ENCODE data around the gene CPN1.
"Not testable (repeated sequence)": the region's sequence is repeated elsewhere in the genome, so short reads cannot be mapped to it uniquely, and the experiment has no call there.

Gene CPN1

DNA sequence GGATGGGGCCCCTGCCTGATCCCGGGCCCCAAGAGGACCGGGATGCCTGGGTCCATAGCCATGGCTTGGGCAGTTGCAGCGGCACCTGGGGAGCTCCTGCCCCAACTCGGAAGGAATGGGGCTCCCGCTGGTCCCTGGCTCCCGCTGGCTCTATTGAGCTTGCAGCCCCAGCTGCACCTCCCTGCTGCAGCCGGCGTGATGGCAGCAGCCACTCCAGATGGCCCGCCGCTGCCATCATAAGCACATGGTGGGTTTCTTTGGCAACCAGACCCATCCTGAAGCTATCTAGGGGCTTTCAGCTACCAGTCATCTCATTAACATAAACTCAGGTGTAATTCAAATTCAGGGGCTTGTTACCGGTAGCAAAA is 60.8 kb downstream of the CPN1 start:
- no peak for DNase-seq

DNA sequence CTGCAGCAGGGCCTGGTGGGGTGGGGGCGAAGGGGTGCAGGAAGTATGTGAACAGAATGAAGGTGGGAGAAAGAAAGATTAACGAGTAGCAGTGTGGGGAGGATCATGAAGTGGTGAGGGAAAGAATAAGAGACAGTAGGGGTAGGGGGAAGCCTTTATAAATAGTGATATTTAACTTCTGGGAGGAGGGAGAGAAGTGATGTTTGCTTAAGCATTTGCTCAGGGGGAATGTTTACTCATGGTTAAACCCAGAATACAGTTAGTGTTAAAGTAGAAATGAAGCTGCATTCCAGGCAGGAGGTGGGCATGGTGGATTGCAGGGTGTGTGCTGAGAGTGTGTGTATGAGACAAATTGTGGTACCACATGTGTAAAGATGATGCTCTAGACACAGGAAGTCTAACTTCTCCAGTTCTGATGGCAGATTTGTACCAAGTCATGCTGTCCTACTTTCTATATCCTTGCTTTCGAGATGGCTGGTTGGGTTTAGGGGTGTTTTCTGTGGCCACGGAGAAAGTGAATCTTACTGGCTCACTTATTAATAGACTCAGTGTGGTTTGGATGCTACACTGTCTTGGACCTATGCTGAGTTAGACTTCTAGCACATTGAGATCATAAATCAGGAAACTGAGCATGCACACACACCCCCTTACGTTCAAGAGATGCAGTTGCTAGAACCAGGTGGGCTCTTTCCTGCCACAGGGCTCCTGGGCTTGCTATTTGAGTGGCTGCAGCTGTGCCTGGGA is 61.4 kb downstream of the CPN1 start:
- no peak for DNase-seq

DNA sequence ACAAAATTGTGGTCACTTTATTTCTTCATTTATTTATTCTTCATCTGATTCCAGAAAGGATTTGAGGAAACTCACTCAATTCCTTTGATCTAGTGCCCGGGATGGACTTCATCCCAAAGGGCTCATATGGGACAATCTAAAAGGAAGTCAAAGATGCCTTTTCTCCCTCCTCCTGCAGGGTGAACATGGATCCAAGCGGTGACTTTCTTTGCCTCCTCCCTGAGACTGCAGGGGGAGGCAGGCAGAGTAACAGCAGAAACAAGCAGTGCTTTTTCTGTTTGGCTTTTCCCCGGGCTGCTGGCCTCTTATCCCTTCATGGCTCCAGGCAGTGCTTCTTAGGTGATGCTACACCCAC is 61.9 kb downstream of the CPN1 start:
- no peak for DNase-seq

DNA sequence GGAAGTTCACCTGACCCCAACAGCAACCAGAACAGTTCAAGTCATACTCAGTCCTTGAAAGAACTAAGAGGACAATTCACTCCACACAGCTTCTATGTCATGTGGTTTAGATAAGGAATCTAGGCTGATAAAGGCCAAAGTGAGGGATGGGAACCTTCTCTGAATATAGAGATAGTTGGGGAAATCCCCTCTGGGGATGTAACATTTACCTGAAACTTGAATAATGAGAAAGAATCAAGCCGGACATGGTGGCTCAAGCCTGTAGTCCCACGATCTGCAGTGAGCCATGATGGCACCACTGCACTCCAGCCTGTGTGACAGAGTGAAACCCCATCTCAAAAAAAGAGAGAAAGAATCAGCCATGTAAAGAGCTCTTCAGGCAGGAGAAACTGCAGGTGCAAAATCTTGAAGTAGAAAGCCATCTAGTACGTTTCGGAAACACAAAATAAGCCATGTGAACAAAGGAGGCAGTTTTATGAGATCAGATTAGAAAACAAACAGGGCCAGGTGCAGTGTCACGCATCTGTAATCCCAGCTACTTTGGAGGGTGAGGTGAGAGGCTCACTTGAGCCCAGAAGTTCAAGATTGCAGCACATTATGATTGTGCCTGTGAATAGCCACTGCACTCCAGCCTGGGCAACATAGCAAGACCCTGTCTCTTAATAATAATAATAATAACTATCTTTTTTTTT is 67.5 kb downstream of the CPN1 start:
- no peak for DNase-seq

DNA sequence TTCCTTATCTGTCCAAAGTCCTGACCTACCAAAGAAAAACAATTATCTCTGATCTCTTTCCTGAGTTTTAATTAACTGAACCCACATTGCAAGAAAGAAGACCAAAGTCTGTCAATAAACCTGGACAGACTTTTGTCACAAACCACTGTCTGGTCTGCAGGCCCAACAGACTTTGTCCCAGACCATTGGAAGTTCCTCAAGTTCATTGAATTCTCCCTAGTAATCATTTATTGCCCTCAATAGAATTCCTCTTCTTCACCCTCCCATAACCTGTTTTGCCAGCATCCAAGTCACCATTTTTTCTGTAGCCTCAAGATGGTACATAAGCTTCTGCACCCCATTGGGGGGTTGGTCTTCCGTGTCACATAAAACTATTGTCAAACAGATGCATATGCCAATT is 68.0 kb downstream of the CPN1 start:
- DNase-seq: no peak

DNA sequence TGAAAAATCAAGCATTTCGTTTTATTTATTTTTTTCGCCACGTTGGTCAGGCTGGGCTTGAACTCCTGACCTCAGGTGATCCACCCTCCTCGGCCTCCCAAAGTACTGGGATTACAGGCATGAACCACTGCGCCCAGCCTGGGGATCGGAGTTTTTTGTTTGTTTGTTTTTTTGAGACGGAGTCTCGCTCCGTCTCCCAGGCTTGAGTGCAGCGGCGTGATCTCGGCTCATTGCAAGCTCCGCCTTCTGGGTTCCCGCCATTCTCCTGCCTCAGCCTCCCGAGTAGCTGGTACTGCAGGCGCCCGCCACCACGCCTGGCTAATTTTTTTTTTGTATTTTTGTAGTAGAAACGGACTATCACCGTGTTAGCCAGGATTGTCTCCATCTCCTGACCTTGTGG is 69.8 kb downstream of the CPN1 start:
- not testable (repeated sequence) for DNase-seq

DNA sequence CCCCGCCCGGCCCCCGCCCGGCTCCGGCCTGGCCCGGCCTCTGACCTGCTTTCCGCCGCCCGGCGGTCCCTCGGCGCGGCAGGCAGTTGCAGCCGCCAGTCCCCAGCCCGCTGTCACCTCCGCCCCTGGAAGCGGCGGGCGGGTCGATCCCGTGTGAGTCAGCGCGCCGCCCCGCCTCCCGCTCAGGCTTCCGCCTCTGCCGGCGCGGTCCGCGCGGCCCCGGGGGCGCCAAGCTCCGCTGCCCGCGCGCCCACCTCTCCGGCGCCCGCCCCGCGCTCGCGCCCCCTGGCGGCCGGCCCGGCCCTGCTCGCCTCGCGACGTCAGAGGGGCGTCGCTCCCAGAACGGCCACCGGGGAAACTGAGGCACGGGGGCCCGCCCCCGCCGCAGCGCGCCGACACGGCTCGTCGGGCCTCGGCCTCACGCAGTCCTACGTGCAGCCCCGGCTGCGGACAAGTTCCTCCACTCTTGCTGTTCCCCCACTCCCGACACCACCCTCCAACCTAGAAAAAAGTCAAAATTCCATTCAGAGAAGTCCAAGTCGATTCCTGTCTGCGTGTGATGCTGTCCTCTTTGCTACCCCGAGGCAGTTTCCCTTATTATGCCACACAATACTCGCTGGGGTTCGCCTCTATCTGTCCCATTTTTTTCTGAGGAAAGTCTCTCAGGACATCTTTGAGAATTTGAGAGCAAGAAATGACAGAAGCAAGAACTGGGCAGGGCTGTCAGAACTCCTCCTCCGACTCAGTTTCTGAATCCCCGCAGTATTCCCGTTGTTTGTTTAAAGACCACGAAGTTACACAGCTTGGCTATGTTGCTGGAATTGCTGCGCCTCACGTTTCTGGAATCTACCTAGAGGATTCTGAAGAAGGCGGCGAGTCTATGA is 71.6 kb downstream of the CPN1 start, which contains the start of gene DNMBP:
Gene DNMBP (minus strand): TSS at position 155 of the 884 bp plus-strand sequence. CDS start 37,823 bp downstream, outside the sequence.
- peak; percentile 93 for DNase-seq

DNA sequence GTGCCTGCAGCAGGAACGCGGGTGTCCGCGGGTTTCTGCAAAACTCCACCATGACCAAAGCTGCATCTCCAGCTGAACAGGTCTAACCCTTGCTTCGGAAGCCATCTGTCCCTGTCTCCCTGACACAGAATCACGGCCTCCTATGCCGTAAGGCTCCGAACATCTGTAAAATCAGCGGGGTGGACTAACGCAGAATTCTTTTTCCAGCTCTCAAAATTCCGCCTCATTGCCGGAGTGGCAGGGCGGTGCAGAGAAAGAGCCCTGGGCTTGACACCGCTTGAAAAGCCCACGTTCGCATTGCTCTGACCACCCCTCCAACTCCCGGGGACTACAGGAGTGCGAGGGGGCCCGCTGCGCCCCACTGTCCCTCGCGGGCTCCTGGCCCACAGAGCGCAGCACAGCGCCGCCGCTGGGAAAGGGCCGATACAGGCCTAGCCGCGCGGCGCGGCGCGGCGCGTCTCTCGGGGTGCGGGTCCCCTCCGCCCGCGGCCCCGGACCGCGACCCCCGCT is 72.3 kb downstream of the CPN1 start:
- peak; percentile 5 for DNase-seq

DNA sequence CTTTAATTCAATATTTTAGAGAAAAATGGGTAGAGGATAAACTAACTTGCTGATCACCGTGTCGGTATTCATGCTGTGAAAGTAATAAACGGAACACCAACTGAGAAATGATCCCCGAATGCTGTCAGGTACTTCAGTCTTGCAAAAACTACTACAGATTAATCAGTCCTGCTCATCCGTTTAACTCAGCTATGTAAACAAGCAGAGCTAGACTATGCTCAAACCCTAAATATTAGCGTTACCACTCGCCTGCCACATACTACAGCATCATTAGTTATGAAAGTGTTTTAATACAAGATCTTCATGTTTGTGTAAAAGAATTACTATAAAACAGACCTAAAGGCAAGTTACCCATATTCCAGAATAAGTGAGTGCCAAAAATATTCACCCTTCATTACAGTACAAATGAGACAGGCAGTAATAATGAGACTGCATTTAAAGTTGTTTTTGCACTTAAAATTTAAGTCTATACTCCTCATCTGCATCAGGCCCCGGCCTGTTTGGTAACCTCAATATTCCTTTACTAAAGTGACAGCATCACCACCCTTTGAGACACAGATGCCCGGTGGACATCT is 72.9 kb downstream of the CPN1 start:
- no peak for DNase-seq

DNA sequence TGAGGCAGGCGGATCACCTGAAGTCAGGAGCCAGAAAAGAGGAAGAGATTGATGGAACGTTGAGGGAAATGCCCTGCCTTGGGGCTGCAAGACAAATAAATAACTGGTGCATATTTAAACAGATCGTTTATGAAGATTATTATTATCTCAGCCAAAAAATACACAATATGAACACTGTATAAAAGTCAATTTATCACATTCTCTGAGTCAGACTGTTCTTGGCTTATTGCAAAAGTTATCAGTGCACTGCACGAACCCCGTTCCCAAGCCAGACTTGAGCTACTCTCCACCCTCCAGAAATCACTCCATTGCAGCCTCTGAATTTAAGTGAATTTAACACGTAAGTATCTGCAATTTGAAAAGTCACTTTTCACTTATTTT is 73.5 kb downstream of the CPN1 start:
- DNase-seq: no peak

DNA sequence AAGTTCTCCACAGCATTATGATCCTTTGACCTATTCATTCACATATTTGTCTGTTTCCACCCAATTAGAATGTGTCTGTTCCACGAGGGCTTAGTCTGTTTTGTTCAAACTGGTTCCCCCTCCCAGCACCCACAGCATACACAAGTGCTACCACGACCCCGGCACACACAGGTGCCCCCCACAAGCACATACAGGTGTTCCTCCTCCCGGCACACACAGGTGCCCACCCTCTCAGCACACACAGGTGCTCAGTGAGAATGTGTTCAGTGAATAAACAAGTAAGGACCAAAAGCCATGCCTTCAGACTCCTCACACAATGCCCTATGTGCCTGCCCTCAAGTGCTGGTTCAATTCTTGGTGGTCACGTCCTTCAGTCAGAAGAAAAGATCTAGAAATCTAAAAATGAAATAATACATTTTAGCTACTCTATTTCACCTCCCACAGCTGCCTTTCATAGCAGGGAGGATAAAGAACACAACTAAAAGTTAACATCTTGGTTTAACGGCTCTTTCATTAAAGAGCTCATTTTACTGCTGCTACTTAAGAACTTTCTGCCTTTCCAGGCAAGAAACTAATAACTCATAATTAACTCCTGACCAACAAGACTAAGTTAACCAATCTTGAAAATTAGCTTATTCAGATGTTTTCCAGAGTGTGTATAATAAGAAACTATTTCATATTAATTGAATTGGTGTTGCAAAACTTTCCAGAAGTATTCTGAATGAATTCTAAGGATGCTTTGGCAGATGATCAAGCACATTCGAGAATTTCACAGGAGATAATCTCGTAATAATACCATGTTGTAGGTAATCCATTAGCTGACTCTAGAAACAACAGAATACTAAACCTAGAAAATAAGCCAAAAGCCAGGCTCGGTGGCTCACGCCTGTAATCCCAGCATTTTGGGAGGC is 74.2 kb downstream of the CPN1 start:
- DNase-seq: no peak

DNA sequence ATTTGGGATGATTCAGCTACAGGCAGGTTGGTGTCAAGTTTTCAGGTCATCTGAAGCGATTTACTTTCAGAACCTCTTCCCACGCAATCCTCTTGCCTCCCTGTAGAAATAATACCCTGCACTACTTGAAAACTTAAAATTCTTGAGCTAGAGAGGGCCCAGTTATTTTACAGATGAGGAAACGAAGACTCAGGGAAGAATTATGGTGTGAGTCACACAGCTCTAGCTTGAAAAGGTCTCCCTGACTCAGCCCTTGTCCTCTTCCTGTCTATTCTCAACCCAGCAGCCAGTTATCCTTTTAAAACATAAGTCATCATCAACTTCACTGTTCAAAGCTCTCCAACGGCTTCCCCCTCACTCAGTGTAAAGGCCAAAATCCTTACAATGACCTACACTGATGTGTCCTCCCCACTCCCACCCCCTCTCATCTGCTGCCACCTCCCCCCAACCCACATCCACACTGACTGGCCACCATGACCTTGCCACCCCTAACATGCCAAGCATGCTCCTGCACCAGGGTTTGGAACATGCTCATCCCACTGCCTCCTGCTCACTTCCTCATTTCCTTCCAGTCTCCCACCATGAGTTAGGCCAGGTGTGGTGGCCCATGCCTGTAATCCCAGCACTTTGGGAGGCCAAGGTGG is 75.3 kb downstream of the CPN1 start:
- peak; percentile 86 for DNase-seq

DNA sequence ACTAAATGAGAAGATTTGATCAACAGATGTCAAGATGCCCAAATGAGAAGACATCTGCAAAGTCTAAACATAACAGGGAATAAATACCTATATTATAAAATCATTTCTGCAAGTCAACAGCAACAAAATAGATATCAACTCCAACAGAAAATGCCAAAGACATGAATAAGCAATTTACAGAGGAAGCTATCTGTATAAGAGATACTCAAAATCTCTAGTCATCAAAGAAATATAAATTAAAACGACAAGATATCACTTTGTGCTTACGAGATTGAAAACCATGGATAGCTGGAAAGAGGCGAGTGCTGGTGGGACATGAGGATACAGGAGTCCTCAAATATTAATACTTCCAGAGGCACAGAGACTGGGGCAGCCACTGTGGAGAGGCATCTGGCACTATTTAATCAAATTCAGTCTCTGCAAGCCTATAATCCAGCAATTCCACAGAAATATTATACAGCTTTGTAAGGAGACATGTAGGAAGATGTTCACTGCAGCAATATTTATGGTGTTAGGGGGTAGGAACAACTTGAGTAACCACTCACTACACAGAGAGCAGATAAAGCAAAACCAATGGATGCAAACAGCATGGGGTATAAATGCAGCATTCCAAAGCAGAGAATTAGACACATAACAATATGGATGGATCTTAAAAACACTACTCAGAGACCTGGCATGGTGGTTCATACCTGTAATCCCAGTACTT is 76.7 kb downstream of the CPN1 start:
- DNase-seq: no peak

DNA sequence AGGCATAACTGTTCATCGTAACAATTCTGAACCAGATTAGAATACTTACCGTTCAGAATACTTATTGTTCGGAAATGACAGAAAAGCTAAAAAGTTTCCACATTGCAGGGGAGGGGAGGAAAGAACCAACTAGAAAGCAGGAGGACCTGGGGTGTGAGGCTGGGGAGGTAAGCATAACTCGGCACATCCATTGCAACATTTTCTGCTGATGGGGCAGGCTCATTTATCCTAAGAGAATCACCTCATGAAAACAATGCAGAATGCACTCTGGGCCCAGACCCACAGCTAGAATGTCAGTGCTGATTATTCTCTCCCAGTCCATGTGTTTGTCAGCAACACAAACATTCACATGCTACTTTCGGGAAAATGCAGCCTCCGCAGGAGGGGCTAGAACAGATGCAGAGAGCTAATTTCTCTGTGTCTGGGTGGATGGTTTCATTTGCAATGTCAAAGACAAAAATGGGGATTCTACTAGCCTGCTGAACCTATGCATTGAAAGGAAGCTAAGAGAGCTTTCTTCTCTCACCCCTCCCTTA is 81.5 kb downstream of the CPN1 start:
- no peak for DNase-seq

DNA sequence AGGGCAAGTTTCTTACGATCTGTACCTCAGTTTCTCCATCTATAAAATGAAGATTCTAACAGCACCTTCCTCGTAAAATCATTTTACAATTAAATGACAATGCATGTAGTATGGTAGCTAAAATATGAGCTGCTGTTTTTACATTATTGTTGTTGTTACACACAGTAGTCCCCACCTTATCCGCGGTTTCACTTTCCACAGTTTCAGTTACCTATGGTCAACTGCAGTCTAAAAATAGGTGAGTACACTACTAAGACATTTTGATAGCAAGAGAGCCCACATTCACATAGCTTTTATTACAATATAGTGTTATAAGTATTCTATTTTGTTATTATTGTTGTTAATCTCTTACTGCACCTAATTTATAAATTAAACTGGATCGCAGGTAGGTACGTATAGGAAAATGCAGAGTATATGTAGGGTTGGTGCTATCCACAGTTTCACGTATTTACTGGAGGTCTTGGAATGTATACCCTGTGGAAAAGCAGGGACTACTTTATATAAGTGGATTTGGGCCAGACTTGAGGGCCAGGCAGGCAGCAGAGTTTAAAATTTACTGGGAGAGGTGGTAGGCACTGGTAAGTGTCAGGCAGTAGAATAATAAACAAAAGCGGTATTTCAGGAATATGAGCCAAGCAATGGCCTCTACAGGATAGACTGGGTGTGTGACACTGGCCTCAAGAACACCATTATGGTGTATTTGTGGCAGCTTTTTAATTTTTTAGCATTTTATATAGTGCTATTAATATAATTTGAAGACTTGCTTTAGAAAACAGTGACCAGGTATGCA is 82.2 kb downstream of the CPN1 start:
- no peak for DNase-seq

DNA sequence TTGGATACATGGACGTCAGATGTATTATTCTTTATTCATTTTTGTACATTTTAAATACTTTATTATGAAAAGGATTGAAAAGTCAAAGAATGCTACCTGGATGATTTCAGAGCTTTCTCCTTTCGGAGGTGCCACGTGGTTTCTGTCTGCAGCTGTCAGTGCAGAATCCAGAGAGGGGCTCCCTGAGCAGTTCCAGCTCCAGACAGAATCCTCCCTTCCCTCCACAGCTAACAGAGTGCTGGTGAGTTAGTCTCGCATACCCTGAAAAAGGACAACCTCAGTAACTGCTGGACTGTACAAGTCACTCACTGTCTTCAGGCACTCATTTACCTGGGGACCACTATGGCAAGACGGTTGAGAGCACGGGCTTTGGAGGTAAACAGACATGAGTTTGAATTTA is 82.8 kb downstream of the CPN1 start:
- no peak for DNase-seq

DNA sequence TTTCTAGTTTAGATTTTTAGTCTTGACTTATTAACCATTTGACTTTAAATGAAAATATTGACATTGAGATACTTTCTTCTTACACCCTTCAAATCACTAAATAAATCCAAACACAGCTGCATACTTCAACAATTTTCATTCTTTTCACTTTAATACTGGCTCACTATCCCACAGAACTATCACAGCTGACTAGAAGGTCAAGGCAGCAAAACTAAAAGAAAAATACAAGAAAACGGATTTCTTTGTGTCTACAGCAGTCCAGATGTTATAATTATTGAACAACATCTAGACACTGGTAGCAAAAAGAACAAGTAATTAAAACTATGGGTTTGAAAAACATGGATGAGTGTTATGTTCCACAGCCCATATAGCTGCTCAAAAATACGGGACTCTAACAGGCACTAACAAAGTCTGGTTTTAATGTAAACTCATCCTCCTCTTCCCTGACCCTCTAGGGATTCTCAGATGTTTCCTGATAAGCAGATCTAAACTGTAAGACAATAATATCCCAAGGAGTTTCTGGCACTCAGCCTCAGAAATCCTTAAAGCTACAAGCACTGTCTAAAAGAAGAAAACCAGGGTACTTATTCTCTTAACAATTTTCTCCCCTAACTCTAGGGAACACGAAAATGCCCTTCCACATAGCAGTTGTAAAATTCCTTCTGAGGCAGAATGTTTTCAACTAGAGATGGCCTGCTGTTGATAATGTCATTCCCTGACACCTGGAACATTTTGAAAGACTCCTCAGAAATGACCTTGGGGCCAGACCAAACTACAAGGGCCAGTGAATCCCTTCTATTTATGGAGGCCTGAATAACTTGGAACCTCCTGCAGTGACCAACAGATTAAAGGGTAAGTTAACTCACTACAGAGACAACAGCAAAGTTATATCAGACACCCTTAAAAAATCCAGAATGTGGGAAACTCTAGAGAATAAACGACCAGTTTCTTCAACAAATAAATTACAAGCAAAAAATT is 84.7 kb downstream of the CPN1 start:
- DNase-seq: no peak

DNA sequence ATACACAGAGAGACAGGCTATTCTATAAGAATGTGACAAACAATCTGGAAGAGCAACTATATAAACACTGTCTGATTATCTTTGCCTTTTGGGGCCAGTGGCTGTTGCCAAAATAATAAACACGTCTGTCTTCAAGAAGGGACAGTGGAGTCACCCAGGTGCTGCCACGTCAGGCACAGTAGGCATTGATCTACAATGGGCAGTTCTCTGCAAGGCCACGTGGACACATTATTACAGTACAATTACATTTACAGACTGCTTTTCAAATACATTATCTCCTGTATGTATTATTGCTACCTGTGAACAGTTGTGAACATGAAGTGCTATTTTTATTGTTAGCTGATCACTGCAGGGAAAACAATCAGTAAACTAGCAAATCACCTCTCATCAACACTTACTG is 86.0 kb downstream of the CPN1 start:
- DNase-seq: no peak

All from suppressor macrophage treated with lipopolysaccharide for 4 hours (primary cell).